Measurements from ENCODE around the gene SYT10.
"Not testable (repeated sequence)": the region's sequence is repeated elsewhere in the genome, so short reads cannot be mapped to it uniquely, and the experiment has no call there.

Gene SYT10

GRCh38 chr12:33439587-33440011 is at the start of gene SYT10:
TSS of gene SYT10 (minus strand) at chr12:33439819. CDS start at chr12:33439522, 297 bp downstream.
- DNase-seq: no peak

- no peak for DNase-seq
Measured at GRCh38 chr12:33488036-33488435, 48.4 kb upstream of the SYT10 start.

- no peak for DNase-seq
Measured at GRCh38 chr12:33486058-33486457, 46.4 kb upstream of the SYT10 start.

- no peak for DNase-seq
Measured at GRCh38 chr12:33484161-33484560, 44.5 kb upstream of the SYT10 start.

- DNase-seq: no peak
Measured at GRCh38 chr12:33480366-33480765, 40.7 kb upstream of the SYT10 start.

GRCh38 chr12:33476058-33476457 is 36.4 kb upstream of the SYT10 start:
- no peak for DNase-seq

- DNase-seq: no peak
Measured at GRCh38 chr12:33472299-33472698, 32.7 kb upstream of the SYT10 start.

- DNase-seq: no peak
Measured at GRCh38 chr12:33455096-33455495, 15.5 kb upstream of the SYT10 start.

GRCh38 chr12:33450480-33450879 is 10.9 kb upstream of the SYT10 start:
- DNase-seq: no peak

GRCh38 chr12:33440477-33440876 is 858 bp upstream of the SYT10 start:
- DNase-seq: no peak

GRCh38 chr12:33438851-33439586 is 600 bp downstream of the SYT10 start:
- DNase-seq: no peak

GRCh38 chr12:33438025-33438772 is 1.4 kb downstream of the SYT10 start:
- DNase-seq: no peak

- DNase-seq: no peak
Measured at GRCh38 chr12:33437598-33437997, 2.0 kb downstream of the SYT10 start.

GRCh38 chr12:33432992-33433391 is 6.6 kb downstream of the SYT10 start:
- DNase-seq: no peak

GRCh38 chr12:33431648-33432047 is 8.0 kb downstream of the SYT10 start:
- DNase-seq: no peak

- no peak for DNase-seq
Measured at GRCh38 chr12:33429468-33429867, 10.2 kb downstream of the SYT10 start.

- no peak for DNase-seq
Measured at GRCh38 chr12:33427071-33427470, 12.5 kb downstream of the SYT10 start.

- no peak for DNase-seq
Measured at GRCh38 chr12:33423706-33424105, 15.9 kb downstream of the SYT10 start.

GRCh38 chr12:33412410-33412809 is 27.2 kb downstream of the SYT10 start:
- DNase-seq: not testable (repeated sequence)

- DNase-seq: no peak
Measured at GRCh38 chr12:33383503-33383902, 56.1 kb downstream of the SYT10 start.

- DNase-seq: no peak
Measured at GRCh38 chr12:33376153-33376552, 63.5 kb downstream of the SYT10 start.

- no peak for DNase-seq
Measured at GRCh38 chr12:33370318-33370717, 69.3 kb downstream of the SYT10 start.

GRCh38 chr12:33357181-33357580 is 82.4 kb downstream of the SYT10 start:
- DNase-seq: no peak

- DNase-seq: no peak
Measured at GRCh38 chr12:33349791-33350190, 89.8 kb downstream of the SYT10 start.
